GM12878 (cell line): Measurements from ENCODE around the gene PLAC9.

Source experiments
- CHD1 ChIP-seq: IDR thresholded peaks from 2 replicates; pipeline ENCODE4 v1.6.1; 2012; ENCODE audit warnings: low read depth, low read length, improper control_type of control experiment
- FOXM1 ChIP-seq: IDR thresholded peaks from 2 replicates; pipeline ENCODE4 v1.6.1; 2012; ENCODE audit warnings: low read depth, mild to moderate bottlenecking, inconsistent platforms, low read length, moderate library complexity
- POLR2A ChIP-seq: IDR thresholded peaks from 2 replicates; pipeline ENCODE4 v1.6.1; 2011; ENCODE audit warnings: low read depth, mild to moderate bottlenecking, low read length
- TF ChIP-seq, protein P1 (sequence below), 3 experiments: IDR thresholded peaks in 2 of 3; conservative IDR thresholded peaks in 1 of 3; 2 replicates each; pipeline ENCODE4 v1.5.1; 2011; ENCODE audit warnings: low read depth in 3 of 3, low read length in 3 of 3, mild to moderate bottlenecking in 3 of 3, control low read depth in 2 of 3, moderate library complexity in 2 of 3, inconsistent platforms in 1 of 3, mixed read lengths in 1 of 3; ENCODE audit not compliant: control insufficient read depth in 2 of 3, insufficient read depth in 1 of 3; ENCODE audit errors: extremely low read depth in 1 of 3

DNA sequence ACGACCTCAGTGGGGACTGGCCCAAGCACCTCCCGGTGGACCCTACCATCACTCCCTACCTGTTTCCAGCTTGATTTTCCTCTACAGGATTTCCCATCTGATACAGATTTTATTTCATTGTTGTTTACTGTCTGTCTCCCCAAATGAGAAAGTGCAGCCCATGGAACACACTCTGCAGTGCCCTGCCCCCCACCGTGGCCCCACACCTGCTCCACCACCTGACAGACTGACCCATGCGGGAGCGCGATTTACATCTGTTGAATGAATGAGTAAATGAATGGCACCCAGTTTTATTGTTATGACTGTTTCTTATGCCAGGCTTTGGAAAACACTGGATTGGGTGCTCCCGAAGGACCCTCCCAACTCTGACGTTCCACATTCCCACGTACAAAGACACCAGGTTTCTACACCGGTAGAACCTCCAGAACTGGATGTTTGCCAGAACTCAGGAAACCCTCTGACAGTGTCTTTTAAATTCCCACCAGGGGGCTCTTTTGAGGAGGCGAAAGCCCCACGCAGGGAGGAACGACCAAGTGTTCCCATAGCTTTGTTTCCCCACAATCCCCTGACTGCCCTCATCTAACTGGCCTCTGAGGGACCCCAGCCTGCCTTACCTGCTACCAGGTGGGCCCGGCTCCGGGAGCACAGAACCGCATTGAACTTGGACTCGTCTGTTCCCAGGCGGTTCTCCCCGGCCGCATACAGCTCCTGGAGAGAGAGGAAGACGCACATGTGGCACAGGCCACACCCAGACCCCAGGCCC, 29.0 kb downstream of the PLAC9 start:
- TF ChIP-seq, protein P1, sequence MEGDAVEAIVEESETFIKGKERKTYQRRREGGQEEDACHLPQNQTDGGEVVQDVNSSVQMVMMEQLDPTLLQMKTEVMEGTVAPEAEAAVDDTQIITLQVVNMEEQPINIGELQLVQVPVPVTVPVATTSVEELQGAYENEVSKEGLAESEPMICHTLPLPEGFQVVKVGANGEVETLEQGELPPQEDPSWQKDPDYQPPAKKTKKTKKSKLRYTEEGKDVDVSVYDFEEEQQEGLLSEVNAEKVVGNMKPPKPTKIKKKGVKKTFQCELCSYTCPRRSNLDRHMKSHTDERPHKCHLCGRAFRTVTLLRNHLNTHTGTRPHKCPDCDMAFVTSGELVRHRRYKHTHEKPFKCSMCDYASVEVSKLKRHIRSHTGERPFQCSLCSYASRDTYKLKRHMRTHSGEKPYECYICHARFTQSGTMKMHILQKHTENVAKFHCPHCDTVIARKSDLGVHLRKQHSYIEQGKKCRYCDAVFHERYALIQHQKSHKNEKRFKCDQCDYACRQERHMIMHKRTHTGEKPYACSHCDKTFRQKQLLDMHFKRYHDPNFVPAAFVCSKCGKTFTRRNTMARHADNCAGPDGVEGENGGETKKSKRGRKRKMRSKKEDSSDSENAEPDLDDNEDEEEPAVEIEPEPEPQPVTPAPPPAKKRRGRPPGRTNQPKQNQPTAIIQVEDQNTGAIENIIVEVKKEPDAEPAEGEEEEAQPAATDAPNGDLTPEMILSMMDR (IDR thresholded peaks at IDR 0.05 in 2 of 3, conservative IDR thresholded peaks at IDR 0.05 in 1 of 3; ENCODE audit: control insufficient read depth in 2 of 3, extremely low read depth in 1 of 3, insufficient read depth in 1 of 3, low read depth in 3 of 3, low read length in 3 of 3), result no peak
- TF ChIP-seq FOXM1 (no peak), POLR2A (no peak), CHD1 (no peak)
